Measurements from ENCODE around the gene DHX15. TPM values are rescaled to one million over a fixed set of nuclear protein-coding genes. Genes with fewer than 3 reads are reported as not detected.
A peak's percentile ranks its signal among the peaks of the same experiment; 100 is the strongest.

Gene DHX15
- total RNA-seq, 1 experiment from 2014 or later = 240 TPM

- TF ChIP-seq CREM (CRISPR knock-in tag; IDR thresholded peaks at IDR 0.05) (no peak), HMGA2 (CRISPR knock-in tag; IDR thresholded peaks at IDR 0.05) (no peak), ZNF121 (CRISPR knock-in tag; IDR thresholded peaks at IDR 0.05) (no peak), ZNF219 (CRISPR knock-in tag; IDR thresholded peaks at IDR 0.05; ENCODE audit: borderline replicate concordance) (no peak), ZNF281 (CRISPR knock-in tag; IDR thresholded peaks at IDR 0.05) (no peak), ZNF232 (CRISPR knock-in tag; IDR thresholded peaks at IDR 0.05) (no peak), SOX15 (CRISPR knock-in tag; IDR thresholded peaks at IDR 0.05) (no peak), ESRRA (CRISPR knock-in tag; IDR thresholded peaks at IDR 0.05; ENCODE audit: borderline replicate concordance) (no peak), ETV6 (CRISPR knock-in tag; IDR thresholded peaks at IDR 0.05) (no peak)
These were observed 54.8 kb downstream of the DHX15 start (continued) for GRCh38 chr4:24529555-24529954.

- no peak for DNase-seq (ENCODE audit: low spot score)
- Mint-ChIP-seq H3K27me3 (ENCODE audit: low read depth) (no peaks in the 10 kb centered on the region), H3K4me3 (no peak overlapping the region), H3K9me3 (no peaks in the 10 kb centered on the region), H3K4me1 (peaks cover 14% of the 10 kb centered on the region), H3K36me3 (peaks cover 77% of the 10 kb centered on the region), H3K27ac (peak overlapping the region; percentile 13; the same call in 1 of the 2 replicates)
- ChIA-PET POLR2A (no interaction called here), CTCF (no interaction called here)
- TF ChIP-seq ZNF423 (CRISPR knock-in tag; IDR thresholded peaks at IDR 0.05) = no peak
- no peak for TF ChIP-seq GABPB1 (CRISPR knock-in tag; IDR thresholded peaks at IDR 0.05)
- no peak for TF ChIP-seq JAZF1 (CRISPR knock-in tag; IDR thresholded peaks at IDR 0.05)
- TF ChIP-seq EMX1 (CRISPR knock-in tag; IDR thresholded peaks at IDR 0.05) = no peak
- no peak for TF ChIP-seq PRDM15 (CRISPR knock-in tag; IDR thresholded peaks at IDR 0.05)
- no peak for TF ChIP-seq SOX15 (CRISPR knock-in tag; IDR thresholded peaks at IDR 0.05)
- no peak for TF ChIP-seq HMGA2 (CRISPR knock-in tag; IDR thresholded peaks at IDR 0.05)
- TF ChIP-seq ATF3 (CRISPR knock-in tag; conservative IDR thresholded peaks at IDR 0.05) = no peak
- TF ChIP-seq ARID4B (CRISPR knock-in tag; IDR thresholded peaks at IDR 0.05; ENCODE audit: borderline replicate concordance) = no peak
- TF ChIP-seq MYBL2 (CRISPR knock-in tag; IDR thresholded peaks at IDR 0.05) = no peak
- TF ChIP-seq RELA (CRISPR knock-in tag; IDR thresholded peaks at IDR 0.05; ENCODE audit: borderline replicate concordance) = no peak
- no peak for TF ChIP-seq ATF2 (CRISPR knock-in tag; IDR thresholded peaks at IDR 0.05; ENCODE audit: borderline replicate concordance, low read depth)
- TF ChIP-seq ZBTB21 (CRISPR knock-in tag; IDR thresholded peaks at IDR 0.05; ENCODE audit: borderline replicate concordance) = no peak
- TF ChIP-seq NR3C1 (CRISPR knock-in tag; conservative IDR thresholded peaks at IDR 0.05; ENCODE audit: low read depth) = no peak
- no peak for ATAC-seq
These were observed 57.0 kb downstream of the DHX15 start for GRCh38 chr4:24527371-24527770.
